PFSK-1 (cell line): ENCODE results near the gene ASTE1.

ENCODE experiments used
- FOXP2 ChIP-seq: optimal IDR thresholded peaks from 2 replicates; pipeline ENCODE3; 2011; ENCODE audit warnings: borderline replicate concordance, control low read depth, inconsistent platforms; ENCODE audit not compliant: insufficient read depth; ENCODE audit errors: extremely low read length, extremely low read depth
- POLR2AphosphoS5 ChIP-seq: IDR thresholded peaks from 2 replicates; pipeline ENCODE4 v1.6.1; 2012; ENCODE audit warnings: low read depth, mild to moderate bottlenecking, control low read depth, low read length, moderate library complexity
- REST ChIP-seq, 2 experiments: IDR thresholded peaks; 2 replicates each; pipeline versions ENCODE4 v1.6.1 to v1.8.0; 2011 to 2012; ENCODE audit warnings: low read depth in 2 of 2, low read length in 2 of 2, control low read depth in 1 of 2, inconsistent platforms in 1 of 2, mild to moderate bottlenecking in 1 of 2, moderate library complexity in 1 of 2; ENCODE audit not compliant: insufficient read depth in 1 of 2
- TAF1 ChIP-seq: IDR thresholded peaks from 2 replicates; pipeline ENCODE4 v1.6.1; 2012; ENCODE audit warnings: low read length, control low read depth, borderline replicate concordance; ENCODE audit not compliant: insufficient read depth

- TF ChIP-seq TAF1 (no peak), POLR2AphosphoS5 (no peak), REST (IDR thresholded peaks at IDR 0.05; ENCODE audit: insufficient read depth in 1 of 2, low read depth in 2 of 2, low read length in 2 of 2) (no peak), FOXP2 (no peak)
These were observed 19.4 kb downstream of the ASTE1 start for GRCh38 chr3:131007256-131007655.
